Aorta (tissue), 5 donors: ENCODE results near the gene CETN3. TPM values are rescaled to one million over a fixed set of nuclear protein-coding genes. Genes with fewer than 3 reads are reported as not detected.
"Not testable (repeated sequence)": the region's sequence is repeated elsewhere in the genome, so short reads cannot be mapped to it uniquely, and the experiment has no call there.

ENCODE experiments used
- ATAC-seq: fragments of 200-7000 bp; cut with Tn5 transposase; one replicate; pipeline ENCODE4 v1.9.1; 2022; ENCODE audit warnings: moderate library complexity; ENCODE audit not compliant: low FRiP score
- DNase-seq, 2 donors: peaks; one replicate each; pipeline ENCODE4 v3.0.0-alpha.2; 2020
- H3K27ac ChIP-seq, 2 donors: one replicate each; pipeline ENCODE4 v1.5.1; 2013; ENCODE audit warnings: low read length in 2 of 2, mild to moderate bottlenecking in 2 of 2, moderate library complexity in 2 of 2, control low read depth in 1 of 2, inconsistent platforms in 1 of 2, low read depth in 1 of 2
- H3K27me3 ChIP-seq, 2 donors: one replicate each; pipeline ENCODE4 v1.6.1; 2013; ENCODE audit warnings: control low read depth in 1 of 2, low read length in 1 of 2, mild to moderate bottlenecking in 1 of 2, moderate library complexity in 1 of 2; ENCODE audit not compliant: insufficient read depth in 2 of 2, control insufficient read depth in 1 of 2
- H3K36me3 ChIP-seq, 2 donors: one replicate each; pipeline ENCODE4 v1.6.1; 2013; ENCODE audit warnings: control low read depth in 1 of 2, low read length in 1 of 2, mild to moderate bottlenecking in 1 of 2; ENCODE audit not compliant: insufficient read depth in 2 of 2, control insufficient read depth in 1 of 2
- H3K4me1 ChIP-seq, 2 donors: one replicate each; pipeline ENCODE4 v1.6.1; 2013; ENCODE audit warnings: low read length in 2 of 2, control low read depth in 1 of 2, mild to moderate bottlenecking in 1 of 2, moderate library complexity in 1 of 2; ENCODE audit not compliant: insufficient read depth in 2 of 2, control insufficient read depth in 1 of 2
- H3K4me3 ChIP-seq, 2 donors: one replicate each; pipeline ENCODE4 v1.5.1; 2013; ENCODE audit warnings: low read length in 2 of 2, control low read depth in 1 of 2, mild to moderate bottlenecking in 1 of 2
- H3K9me3 ChIP-seq: one replicate; pipeline ENCODE4 v1.6.1; 2013; ENCODE audit warnings: mild to moderate bottlenecking, low read length; ENCODE audit not compliant: control insufficient read depth
- WGBS, 2 donors: extraction: QIAGEN DNeasy Blood & Tissue Kit; methylation state at CpG; one replicate each; pipeline ENCODE4 v1.1.7; 2013; 5-methylcytosine and 5-hydroxymethylcytosine counted together
- intact Hi-C, 2 donors: fragments of 100-400 bp; cut with DNase I; formaldehyde crosslinking; loops; one replicate each; pipeline versions ENCODE4 v1.14.2 to v1.15.0; 2022
- polyA plus RNA-seq, 2 donors: library from polyadenylated mRNA; stranded (reverse); fragments of 200-250 nt; gene quantifications; one replicate each; pipeline ENCODE4 v1.2.3, GENCODE V29; 2013
- total RNA-seq, 2 donors: library from RNA; stranded (reverse); fragmentation: NEBNext Ultra II Directional; extraction: Animal tissue kit (Norgen Biotek cat#: 25700); gene quantifications; one replicate each; pipeline ENCODE4 v1.2.1, GENCODE V29; 2021
- donor health status: healthy with polysubstance abuse.
- donor health status: Bipolar disorder and iron deficiency.
- donor health status: DM: no; HTN: no; CAD: no.
- donor health status: DM: no; HTN: no; CAD: no.
- donor health status: DM: yes; HTN: yes; CAD: no.

CETN3 gene
- total and polyA plus RNA-seq, 4 donors, result 12.6 to 25.7 (median 16.1) TPM

- Histone ChIP-seq H3K36me3 (no peaks in the 10 kb centered on the region), H3K27me3 (no peaks in the 10 kb centered on the region), H3K4me3 (no peak overlapping the region), H3K4me1 (no peaks in the 10 kb centered on the region), H3K9me3 (no peaks in the 10 kb centered on the region), H3K27ac (no peak overlapping the region)
- ATAC-seq (no peak), DNase-seq (no peak)
- intact Hi-C loops, result no loop called here
- 88% methylated on average over 3 of the region's 3 CpGs for WGBS, 2 donors
Measured at GRCh38 chr5:90351101-90351500, 58.5 kb downstream of the CETN3 start.

GRCh38 chr5:90347462-90347861, 62.1 kb downstream of the CETN3 start:
- intact Hi-C loops, result no loop called here
- no peak for ATAC-seq
- H3K36me3 ChIP-seq, result no peaks in the 10 kb centered on the region
- H3K4me1 ChIP-seq, result no peaks in the 10 kb centered on the region
- DNase-seq, result no peak
- no peak overlapping the region for H3K27ac ChIP-seq
- H3K9me3 ChIP-seq, result no peaks in the 10 kb centered on the region
- H3K4me3 ChIP-seq, result no peak overlapping the region
- no peaks in the 10 kb centered on the region for H3K27me3 ChIP-seq

GRCh38 chr5:90345684-90346083, 63.9 kb downstream of the CETN3 start:
- H3K4me1 ChIP-seq, result no peaks in the 10 kb centered on the region
- H3K27ac ChIP-seq, result no peak overlapping the region
- no peaks in the 10 kb centered on the region for H3K27me3 ChIP-seq
- H3K36me3 ChIP-seq, result no peaks in the 10 kb centered on the region
- WGBS, 2 donors, result 83 to 96% methylated on average over 1 of the region's 1 CpG
- intact Hi-C loops, result no loop called here
- H3K9me3 ChIP-seq, result no peaks in the 10 kb centered on the region
- ATAC-seq (no peak), DNase-seq (no peak)
- H3K4me3 ChIP-seq, result no peak overlapping the region

- Histone ChIP-seq H3K9me3 (no peaks in the 10 kb centered on the region), H3K27me3 (no peaks in the 10 kb centered on the region), H3K4me1 (no peaks in the 10 kb centered on the region), H3K27ac (no peak overlapping the region), H3K4me3 (no peak overlapping the region), H3K36me3 (no peaks in the 10 kb centered on the region)
- ATAC-seq (no peak), DNase-seq (no peak)
- WGBS, 2 donors, result 59 to 84% methylated on average over 1 of the region's 1 CpG
- intact Hi-C loops, result no loop called here
Measured at GRCh38 chr5:90344689-90345088, 64.9 kb downstream of the CETN3 start.

GRCh38 chr5:90343731-90344130, 65.8 kb downstream of the CETN3 start:
- DNase-seq, H3K36me3 ChIP-seq, ATAC-seq, H3K27me3 ChIP-seq, H3K9me3 ChIP-seq, intact Hi-C loops, H3K4me3 ChIP-seq, H3K4me1 ChIP-seq, H3K27ac ChIP-seq: not testable (repeated sequence)
- WGBS, 2 donors, result 96% methylated on average over 6 of the region's 6 CpGs

- no peaks in the 10 kb centered on the region for H3K36me3 ChIP-seq
- H3K4me1 ChIP-seq, result no peaks in the 10 kb centered on the region
- DNase-seq, result no peak
- no peaks in the 10 kb centered on the region for H3K27me3 ChIP-seq
- intact Hi-C loops, result no loop called here
- no peak for ATAC-seq
- no peak overlapping the region for H3K4me3 ChIP-seq
- no peak overlapping the region for H3K27ac ChIP-seq
- WGBS, 2 donors, result 69 to 79% methylated on average over 6 of the region's 6 CpGs
- H3K9me3 ChIP-seq, result no peaks in the 10 kb centered on the region
Measured at GRCh38 chr5:90342576-90342975, 67.0 kb downstream of the CETN3 start.

Other genes with a start within 250 kb of the CETN3 start
- 1 to 10 TPM; 3.0 to 5.8 TPM for gene MBLAC2, start 65.0 kb upstream of the CETN3 start, total RNA-seq
- 1 to 10 TPM; 1.1 to 3.1 TPM for gene MBLAC2, start 65.0 kb upstream of the CETN3 start, polyA plus RNA-seq
- gene POLR3G, start 65.1 kb upstream of the CETN3 start, total RNA-seq, result 1 to 10 TPM; 1.0 to 1.5 TPM
- under 1 TPM; 0.08 to 0.25 TPM for gene POLR3G, start 65.1 kb upstream of the CETN3 start, polyA plus RNA-seq
- gene LYSMD3, start 119.8 kb upstream of the CETN3 start, total RNA-seq, result 10 to 100 TPM; 24.7 to 29.7 TPM
- 10 to 100 TPM in 1 of 2 donors, 1 to 10 TPM in 1; 9.6 to 12.6 TPM for gene LYSMD3, start 119.8 kb upstream of the CETN3 start, polyA plus RNA-seq
- gene ADGRV1, start 149.0 kb upstream of the CETN3 start, total RNA-seq, result under 1 TPM; 0.36 to 0.62 TPM
- under 1 TPM; 0.38 to 0.64 TPM for gene ADGRV1, start 149.0 kb upstream of the CETN3 start, polyA plus RNA-seq